GM19324 (cell line): ENCODE measurements around the gene KLK7.

Source experiments
- ATAC-seq: cut with Tn5 transposase; IDR thresholded peaks from one replicate; pipeline ENCODE4 v1.9.1; 2021; ENCODE audit warnings: mild to moderate bottlenecking, moderate library complexity; ENCODE audit not compliant: unreplicated experiment, low FRiP score

The KLK7 gene

DNA sequence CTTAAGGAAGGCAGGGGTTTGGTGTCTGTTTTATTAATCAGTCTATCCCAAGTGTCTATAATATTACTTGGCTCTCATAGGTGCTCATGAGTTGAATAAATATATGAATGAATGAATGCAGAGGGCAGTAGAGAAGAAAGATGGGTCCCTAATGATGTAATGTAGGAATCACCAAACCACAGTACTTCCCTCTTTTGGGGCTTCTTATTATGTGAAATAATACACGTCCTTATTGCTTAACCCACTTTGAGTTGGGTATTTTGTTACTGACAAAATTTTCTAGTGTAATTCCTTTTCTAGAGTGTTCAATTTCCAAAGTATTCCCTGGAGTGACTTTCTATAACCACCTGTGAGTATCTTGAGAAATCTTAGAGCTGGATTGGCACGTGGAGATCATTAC, 44.1 kb downstream of the KLK7 start:
- no peak for ATAC-seq

DNA sequence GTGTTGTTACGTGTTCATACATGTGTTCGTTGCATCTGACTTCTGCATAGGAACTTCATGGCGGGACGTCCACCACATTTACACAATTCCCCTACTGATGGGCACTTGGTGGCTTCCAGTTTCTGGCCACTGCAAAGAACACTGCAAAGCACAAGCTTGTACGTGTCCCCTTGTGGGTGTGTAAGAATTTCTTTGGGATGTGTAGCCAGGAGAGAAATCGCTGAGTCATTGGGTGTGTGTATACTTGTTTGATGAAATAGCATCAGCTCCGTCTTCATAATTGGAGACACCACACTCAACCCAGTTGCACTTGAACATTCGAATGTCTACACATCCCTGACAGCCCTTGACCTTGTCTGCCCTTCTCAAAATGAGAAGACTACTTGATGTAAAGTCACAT, 50.1 kb downstream of the KLK7 start:
- no peak for ATAC-seq

DNA sequence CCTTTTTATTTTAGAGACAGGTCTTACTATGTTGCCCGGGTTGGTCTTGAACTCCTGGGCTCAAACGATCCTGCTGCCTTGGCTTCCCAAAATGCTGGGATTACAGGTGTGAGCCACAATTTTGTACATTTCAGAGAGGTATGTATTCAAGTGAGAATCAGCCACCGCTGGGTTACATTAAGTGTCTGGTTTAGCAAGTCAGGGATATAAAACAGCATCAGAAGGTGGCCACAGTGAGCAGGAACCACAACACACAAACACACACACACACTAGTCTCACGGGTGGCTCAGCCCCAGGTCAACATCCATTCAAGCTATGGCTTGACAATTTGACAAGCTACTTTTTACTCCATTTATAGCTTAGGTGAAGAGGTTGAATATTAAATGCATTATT, 51.0 kb downstream of the KLK7 start:
- no peak for ATAC-seq

DNA sequence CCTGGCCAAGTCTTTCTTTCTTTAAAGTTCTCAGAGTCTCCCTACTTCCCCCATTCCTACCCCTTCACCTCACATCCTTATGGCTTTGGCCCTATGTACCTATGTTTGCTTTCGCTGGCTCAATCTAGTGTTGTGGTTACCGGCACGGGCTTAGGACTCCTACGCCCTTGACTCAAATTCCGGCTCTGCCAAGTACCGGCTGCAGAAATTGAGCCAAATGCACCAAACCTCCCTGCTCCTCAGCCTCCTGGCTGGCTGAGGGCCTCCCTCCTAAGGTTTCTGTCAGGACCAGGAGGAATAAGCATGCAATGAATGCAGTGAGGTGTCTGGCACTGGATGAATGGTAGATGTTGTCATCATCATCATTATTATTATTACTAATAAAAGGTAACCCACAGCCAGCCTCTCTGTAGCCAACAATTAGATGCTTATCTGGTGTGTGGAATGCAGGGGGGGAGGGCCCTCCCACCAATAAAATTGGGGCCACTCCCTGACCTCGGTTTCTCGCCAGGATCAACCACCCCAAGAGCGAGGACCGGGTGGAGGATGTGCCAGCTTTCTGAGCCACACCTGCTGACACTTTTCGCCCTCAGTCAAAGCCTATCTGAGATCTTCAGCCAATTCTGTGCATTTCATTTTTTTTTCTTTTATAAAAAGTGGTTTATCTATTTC, 51.6 kb downstream of the KLK7 start:
- no peak for ATAC-seq

DNA sequence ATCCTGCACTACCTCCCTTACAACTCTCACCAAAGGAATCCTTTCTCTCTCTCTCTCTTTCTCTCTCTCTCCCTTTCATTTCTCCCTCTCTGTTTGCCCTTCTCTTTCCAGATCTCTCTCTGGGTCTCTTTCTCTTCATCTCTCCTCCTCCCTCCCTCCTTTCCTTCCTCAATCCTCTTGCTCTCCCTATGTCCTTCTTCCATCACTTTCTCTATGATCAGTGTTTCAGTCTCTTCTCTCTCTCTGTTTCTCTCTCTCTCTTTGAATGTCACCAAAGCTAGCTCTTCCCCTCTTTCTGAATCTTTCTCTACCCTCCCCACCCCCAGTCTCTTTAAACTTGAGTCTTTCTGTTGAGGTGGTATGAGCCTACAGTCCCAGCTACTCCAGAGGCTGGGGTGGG, 52.7 kb downstream of the KLK7 start:
- no peak for ATAC-seq

DNA sequence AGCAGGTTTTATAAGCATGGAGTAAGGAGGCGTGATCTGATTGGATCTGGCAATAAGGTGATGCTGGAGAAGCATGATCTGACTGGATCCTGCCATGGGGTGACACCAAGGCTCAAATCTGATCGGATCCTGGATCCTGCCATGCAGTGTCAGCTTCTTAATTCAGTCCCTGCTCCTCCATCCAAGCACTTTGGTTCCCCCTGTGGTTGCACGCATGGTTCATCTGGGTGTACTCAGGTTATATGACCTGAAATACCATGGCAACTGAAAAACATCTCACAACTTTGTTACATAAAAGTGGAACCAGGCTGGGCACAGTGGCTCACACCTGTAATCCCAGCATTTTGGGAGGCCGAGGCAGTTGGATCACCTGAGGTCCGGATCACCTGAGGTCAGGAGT, 54.9 kb downstream of the KLK7 start:
- ATAC-seq, result no peak
